HepG2 (cell line): ENCODE measurements around the gene CCL24.

Source experiments
- CREM ChIP-seq, 2 experiments: sonication (generic) in 1 of 2; formaldehyde crosslinking in 1 of 2; IDR thresholded peaks; 2 replicates each; pipeline versions ENCODE4 v1.4.0 to v1.6.1; 2016 to 2020; ENCODE audit warnings: antibody characterized with exemption in 1 of 2, mild to moderate bottlenecking in 1 of 2, missing genetic modification reagents in 1 of 2
- ETS1 ChIP-seq: sonication (generic); formaldehyde crosslinking; IDR thresholded peaks from 2 replicates; pipeline ENCODE4 v1.4.0; 2020; ENCODE audit warnings: missing genetic modification reagents
- KDM1A ChIP-seq: IDR thresholded peaks from 2 replicates; pipeline ENCODE4 v1.6.1; 2016; ENCODE audit warnings: missing compliant biosample characterization
- TCF7L2 ChIP-seq: IDR thresholded peaks from 2 replicates; pipeline ENCODE4 v1.6.1; 2011; ENCODE audit warnings: mild to moderate bottlenecking, low read depth, low read length, moderate library complexity
- TF ChIP-seq, protein P1 (sequence below): IDR thresholded peaks from 2 replicates; pipeline ENCODE4 v1.6.1; 2016; ENCODE audit warnings: missing compliant biosample characterization, missing genetic modification reagents, borderline replicate concordance
- TF ChIP-seq, protein P2 (sequence below): sonication (generic); formaldehyde crosslinking; IDR thresholded peaks from 2 replicates; pipeline ENCODE4 v1.4.0; 2020; ENCODE audit warnings: missing genetic modification reagents

DNA sequence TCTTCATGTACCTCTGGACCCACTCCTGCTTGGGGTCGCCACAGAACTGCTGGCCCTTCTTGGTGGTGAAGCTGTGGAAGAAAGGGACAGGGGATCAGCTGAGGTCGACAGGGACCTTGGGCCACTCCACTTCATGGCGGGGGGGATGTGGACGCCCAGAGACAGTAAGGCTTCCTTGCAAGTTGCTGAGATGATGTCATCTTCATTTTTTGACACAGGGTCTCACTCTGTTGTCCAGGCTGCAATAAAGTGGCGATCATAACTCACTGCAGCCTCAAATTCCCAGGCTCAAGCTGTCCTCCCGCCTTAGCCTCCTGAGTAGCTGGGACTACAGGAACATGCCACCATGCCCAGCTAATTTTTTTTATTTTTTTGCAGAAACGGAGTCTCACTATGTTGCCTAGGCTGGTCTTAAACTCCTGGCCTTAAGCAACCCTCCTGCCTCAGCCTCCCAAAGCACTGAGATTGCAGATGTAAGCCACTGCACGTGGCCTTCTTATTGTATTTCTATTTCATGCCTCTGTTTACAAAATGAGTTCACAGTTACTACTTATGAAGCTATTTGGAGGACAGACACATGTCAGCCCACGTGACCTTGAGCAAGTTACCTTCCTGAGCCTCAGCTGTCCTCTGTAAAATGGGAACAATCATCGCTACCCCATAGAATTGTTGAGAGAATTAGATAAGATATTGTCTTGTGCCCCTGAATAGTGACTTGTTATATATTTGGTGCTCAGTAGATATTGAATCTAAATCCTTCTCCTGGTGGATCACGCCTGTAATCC, 1.5 kb downstream of the CCL24 start:
- TF ChIP-seq CREM (IDR thresholded peaks at IDR 0.05) (no peak), CREM (CRISPR knock-in tag; IDR thresholded peaks at IDR 0.05) (no peak), KDM1A (CRISPR knock-in tag) (no peak), ETS1 (CRISPR knock-in tag) (no peak), TCF7L2 (no peak)
- TF ChIP-seq, protein P1, sequence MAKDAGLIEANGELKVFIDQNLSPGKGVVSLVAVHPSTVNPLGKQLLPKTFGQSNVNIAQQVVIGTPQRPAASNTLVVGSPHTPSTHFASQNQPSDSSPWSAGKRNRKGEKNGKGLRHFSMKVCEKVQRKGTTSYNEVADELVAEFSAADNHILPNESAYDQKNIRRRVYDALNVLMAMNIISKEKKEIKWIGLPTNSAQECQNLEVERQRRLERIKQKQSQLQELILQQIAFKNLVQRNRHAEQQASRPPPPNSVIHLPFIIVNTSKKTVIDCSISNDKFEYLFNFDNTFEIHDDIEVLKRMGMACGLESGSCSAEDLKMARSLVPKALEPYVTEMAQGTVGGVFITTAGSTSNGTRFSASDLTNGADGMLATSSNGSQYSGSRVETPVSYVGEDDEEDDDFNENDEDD (CRISPR knock-in tag): no peak
- TF ChIP-seq, protein P2, sequence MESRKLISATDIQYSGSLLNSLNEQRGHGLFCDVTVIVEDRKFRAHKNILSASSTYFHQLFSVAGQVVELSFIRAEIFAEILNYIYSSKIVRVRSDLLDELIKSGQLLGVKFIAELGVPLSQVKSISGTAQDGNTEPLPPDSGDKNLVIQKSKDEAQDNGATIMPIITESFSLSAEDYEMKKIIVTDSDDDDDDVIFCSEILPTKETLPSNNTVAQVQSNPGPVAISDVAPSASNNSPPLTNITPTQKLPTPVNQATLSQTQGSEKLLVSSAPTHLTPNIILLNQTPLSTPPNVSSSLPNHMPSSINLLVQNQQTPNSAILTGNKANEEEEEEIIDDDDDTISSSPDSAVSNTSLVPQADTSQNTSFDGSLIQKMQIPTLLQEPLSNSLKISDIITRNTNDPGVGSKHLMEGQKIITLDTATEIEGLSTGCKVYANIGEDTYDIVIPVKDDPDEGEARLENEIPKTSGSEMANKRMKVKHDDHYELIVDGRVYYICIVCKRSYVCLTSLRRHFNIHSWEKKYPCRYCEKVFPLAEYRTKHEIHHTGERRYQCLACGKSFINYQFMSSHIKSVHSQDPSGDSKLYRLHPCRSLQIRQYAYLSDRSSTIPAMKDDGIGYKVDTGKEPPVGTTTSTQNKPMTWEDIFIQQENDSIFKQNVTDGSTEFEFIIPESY (CRISPR knock-in tag): no peak
